Endothelial cell (in vitro differentiated cells): ENCODE measurements around the gene PLEKHA6. TPM values are rescaled to one million over a fixed set of nuclear protein-coding genes. Genes with fewer than 3 reads are reported as not detected.

Source experiments
- DNase-seq: peaks from one replicate; pipeline ENCODE4 v3.0.0; 2021; ENCODE audit warnings: low spot score
- H3K27ac Mint-ChIP-seq: one replicate; pipeline ENCODE4 v1.8.0; 2021; ENCODE audit warnings: mixed read lengths, inconsistent platforms; ENCODE audit not compliant: unreplicated experiment
- H3K27me3 Mint-ChIP-seq: one replicate; pipeline ENCODE4 v1.8.0; 2021; ENCODE audit warnings: mild to moderate bottlenecking, moderate library complexity, mixed read lengths, inconsistent platforms; ENCODE audit not compliant: unreplicated experiment
- H3K36me3 Mint-ChIP-seq: one replicate; pipeline ENCODE4 v1.8.0; 2021; ENCODE audit warnings: mild to moderate bottlenecking, low read depth, mixed read lengths, inconsistent platforms; ENCODE audit not compliant: unreplicated experiment
- H3K4me1 Mint-ChIP-seq: one replicate; pipeline ENCODE4 v1.8.0; 2021; ENCODE audit warnings: mild to moderate bottlenecking, mixed read lengths, inconsistent platforms; ENCODE audit not compliant: unreplicated experiment
- H3K4me3 Mint-ChIP-seq: one replicate; pipeline ENCODE4 v1.8.0; 2021; ENCODE audit warnings: mild to moderate bottlenecking, mixed read lengths, inconsistent platforms; ENCODE audit not compliant: unreplicated experiment
- H3K9me3 Mint-ChIP-seq: one replicate; pipeline ENCODE4 v1.8.0; 2021; ENCODE audit warnings: mixed read lengths, inconsistent platforms; ENCODE audit not compliant: unreplicated experiment
- CTCF ChIP-seq: fragments of 200-600 bp; sonication (generic); IDR thresholded peaks from one replicate; pipeline ENCODE4 v1.5.0; 2021; ENCODE audit warnings: antibody characterized with exemption; ENCODE audit not compliant: unreplicated experiment
- total RNA-seq: library from RNA; stranded (reverse); fragmentation: NEBNext Ultra II Directional; extraction: Animal tissue kit (Norgen Biotek cat#: 25700); gene quantifications from one replicate; pipeline ENCODE4 v1.2.1, GENCODE V29; 2021; ENCODE audit not compliant: unreplicated experiment

PLEKHA6 gene
- total RNA-seq, 1 donor from 2014 or later = 3.7 TPM

- Mint-ChIP-seq H3K9me3 (no peaks in the 10 kb centered on the region), H3K4me1 (peaks cover 2% of the 10 kb centered on the region), H3K4me3 (no peak overlapping the region), H3K27ac (no peak overlapping the region), H3K27me3 (no peaks in the 10 kb centered on the region), H3K36me3 (no peaks in the 10 kb centered on the region)
- TF ChIP-seq CTCF = no peak
- DNase-seq = no peak
Measured at GRCh38 chr1:204350312-204350711, 9.4 kb downstream of the PLEKHA6 start.

DNA sequence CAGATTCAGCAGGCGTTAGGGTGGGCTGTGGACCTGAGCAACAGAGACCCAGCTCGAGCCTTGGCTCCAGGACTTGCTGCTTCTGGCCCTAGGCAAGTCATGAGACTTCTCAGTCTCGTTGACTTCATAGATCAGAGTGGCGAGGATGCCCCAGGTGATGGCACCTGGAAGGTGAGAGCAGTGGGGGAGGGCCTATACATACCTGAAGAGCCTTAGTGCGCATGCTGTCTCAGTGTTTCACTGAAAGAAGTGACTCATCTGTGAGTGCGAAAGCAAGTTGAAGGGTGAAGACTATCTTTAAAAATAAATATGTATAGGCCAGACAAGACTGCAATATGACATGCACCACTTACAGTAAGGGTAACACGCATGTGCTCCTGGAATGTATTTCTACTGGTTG lies 10.1 kb downstream of the PLEKHA6 start:
- H3K4me1 Mint-ChIP-seq = peaks cover 2% of the 10 kb centered on the region
- no peak overlapping the region for H3K27ac Mint-ChIP-seq
- TF ChIP-seq CTCF = no peak
- no peaks in the 10 kb centered on the region for H3K36me3 Mint-ChIP-seq
- H3K4me3 Mint-ChIP-seq = no peak overlapping the region
- no peak for DNase-seq
- no peaks in the 10 kb centered on the region for H3K27me3 Mint-ChIP-seq
- no peaks in the 10 kb centered on the region for H3K9me3 Mint-ChIP-seq

DNA sequence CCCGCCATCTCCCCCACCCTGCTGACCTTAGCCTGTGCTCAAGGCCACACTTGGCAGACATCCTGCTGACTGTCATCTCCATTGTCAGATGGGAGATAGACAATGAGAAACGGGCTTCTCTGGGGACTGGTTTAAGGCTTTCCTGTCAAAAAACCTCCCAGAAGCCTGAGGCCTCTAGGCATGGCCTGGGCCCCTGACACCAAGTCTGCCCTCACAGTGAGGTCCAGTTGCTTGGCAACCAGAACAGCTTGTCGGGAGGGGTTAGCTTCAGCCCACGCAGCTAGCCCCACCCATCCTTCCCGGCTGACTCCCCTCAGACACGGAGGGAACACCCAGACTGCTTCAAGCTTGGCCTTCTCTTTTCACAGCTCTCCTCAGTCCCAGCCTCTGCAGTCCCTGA lies 11.0 kb downstream of the PLEKHA6 start:
- H3K4me1 Mint-ChIP-seq = peaks cover 2% of the 10 kb centered on the region
- DNase-seq = no peak
- H3K36me3 Mint-ChIP-seq = no peaks in the 10 kb centered on the region
- no peak overlapping the region for H3K4me3 Mint-ChIP-seq
- peaks cover under 1% of the 10 kb centered on the region for H3K27me3 Mint-ChIP-seq
- no peaks in the 10 kb centered on the region for H3K9me3 Mint-ChIP-seq
- H3K27ac Mint-ChIP-seq = no peak overlapping the region
- no peak for TF ChIP-seq CTCF

DNA sequence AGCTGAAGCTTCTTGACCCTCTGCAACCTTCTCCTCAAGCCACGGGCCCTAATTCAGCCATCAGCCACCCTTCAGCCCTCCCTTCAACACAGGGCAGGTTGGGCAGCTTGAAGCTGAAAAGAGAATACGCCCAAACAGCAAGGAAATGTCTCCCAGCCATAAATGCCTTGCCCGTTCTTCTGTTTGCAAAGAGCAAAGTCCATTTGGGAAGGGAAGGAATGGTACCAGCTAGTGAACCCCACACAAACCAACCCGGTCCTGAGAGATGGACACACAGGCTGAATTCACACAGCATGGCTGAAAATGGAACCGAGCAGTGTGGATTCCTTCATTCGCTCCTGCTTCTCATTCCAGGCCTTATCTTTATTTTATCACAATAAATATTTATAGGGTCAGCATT lies 11.5 kb downstream of the PLEKHA6 start:
- no peak overlapping the region for H3K27ac Mint-ChIP-seq
- peaks cover 2% of the 10 kb centered on the region for H3K4me1 Mint-ChIP-seq
- TF ChIP-seq CTCF = no peak
- no peaks in the 10 kb centered on the region for H3K9me3 Mint-ChIP-seq
- H3K4me3 Mint-ChIP-seq = no peak overlapping the region
- no peak for DNase-seq
- H3K36me3 Mint-ChIP-seq = no peaks in the 10 kb centered on the region
- peaks cover 2% of the 10 kb centered on the region for H3K27me3 Mint-ChIP-seq

GRCh38 chr1:204345941-204346645 lies 13.6 kb downstream of the PLEKHA6 start:
- H3K27ac Mint-ChIP-seq = no peak overlapping the region
- H3K9me3 Mint-ChIP-seq = no peaks in the 10 kb centered on the region
- H3K36me3 Mint-ChIP-seq = no peaks in the 10 kb centered on the region
- H3K4me1 Mint-ChIP-seq = no peaks in the 10 kb centered on the region
- DNase-seq = no peak
- no peak for TF ChIP-seq CTCF
- peaks cover 6% of the 10 kb centered on the region for H3K27me3 Mint-ChIP-seq
- no peak overlapping the region for H3K4me3 Mint-ChIP-seq
